GM21737 (cell line): ENCODE measurements around the gene DHCR7.

ENCODE experiments used
- ATAC-seq: cut with Tn5 transposase; IDR thresholded peaks from one replicate; pipeline ENCODE4 v1.9.1; 2021; ENCODE audit warnings: mild to moderate bottlenecking, moderate library complexity; ENCODE audit not compliant: unreplicated experiment

DHCR7 gene

DNA sequence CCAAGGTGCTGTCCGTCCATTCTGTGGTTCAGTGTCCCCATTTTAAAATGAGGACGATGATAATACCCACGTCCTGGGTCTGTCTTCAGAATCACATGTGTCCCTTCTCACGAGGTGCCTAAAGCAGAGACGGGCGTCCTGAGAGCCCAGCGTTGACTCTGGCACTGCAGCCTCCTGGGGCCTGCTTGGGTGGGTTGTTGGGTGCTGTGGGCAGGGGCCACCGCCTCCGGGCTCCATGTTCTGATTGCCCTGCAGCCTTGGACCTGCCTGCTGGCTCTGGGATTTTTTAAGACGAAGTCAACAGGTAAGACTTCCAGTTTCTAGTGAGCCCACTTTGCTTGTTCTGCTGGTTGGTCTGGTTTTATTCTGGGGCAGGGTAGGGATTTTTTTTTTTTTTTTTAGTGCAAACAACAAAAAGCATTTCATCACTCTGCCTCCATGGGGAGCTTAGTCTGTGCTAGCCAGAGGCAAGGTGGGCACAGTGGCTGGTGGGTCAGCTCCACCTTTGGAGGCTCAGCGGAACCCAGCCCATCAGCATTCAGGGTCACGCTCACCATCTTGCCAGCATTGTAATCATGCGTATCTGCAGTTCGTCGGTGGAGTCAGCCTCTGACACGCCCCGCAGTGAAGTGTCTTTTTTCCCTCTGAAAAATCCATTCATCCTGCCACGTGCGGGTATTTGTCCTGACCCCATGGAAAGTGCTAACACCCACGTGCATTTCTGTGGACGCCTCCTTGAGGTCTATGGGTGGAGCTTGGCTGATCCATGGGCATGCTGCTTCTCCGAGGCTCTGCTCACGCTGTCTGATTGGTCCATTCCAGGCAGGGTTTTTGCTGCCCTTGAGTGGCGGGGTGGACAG lies 33.1 kb upstream of the DHCR7 start:
- ATAC-seq: no peak

DNA sequence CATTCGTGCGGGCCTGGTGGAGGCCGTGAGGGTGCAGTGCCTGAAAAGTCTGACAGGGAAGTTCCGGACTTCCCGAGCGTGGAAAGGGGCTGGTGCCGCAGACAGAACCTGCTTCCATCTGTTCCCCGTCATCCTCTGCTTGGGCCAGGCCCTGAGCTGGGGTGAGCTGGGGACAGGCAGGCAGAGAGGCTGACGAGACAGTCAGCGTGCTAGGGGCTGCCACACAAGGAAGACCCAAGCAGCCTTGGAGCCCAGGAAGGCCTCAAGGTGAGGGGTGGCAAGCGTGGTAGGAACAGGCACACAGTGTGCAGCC lies 30.3 kb upstream of the DHCR7 start:
- no peak for ATAC-seq

GRCh38 chr11:71477641-71478527 lies 29.7 kb upstream of the DHCR7 start:
- ATAC-seq: no peak

- no peak for ATAC-seq
Measured at GRCh38 chr11:71476926-71477640, 28.9 kb upstream of the DHCR7 start.

GRCh38 chr11:71476031-71476430 lies 27.8 kb upstream of the DHCR7 start:
- ATAC-seq: no peak

DNA sequence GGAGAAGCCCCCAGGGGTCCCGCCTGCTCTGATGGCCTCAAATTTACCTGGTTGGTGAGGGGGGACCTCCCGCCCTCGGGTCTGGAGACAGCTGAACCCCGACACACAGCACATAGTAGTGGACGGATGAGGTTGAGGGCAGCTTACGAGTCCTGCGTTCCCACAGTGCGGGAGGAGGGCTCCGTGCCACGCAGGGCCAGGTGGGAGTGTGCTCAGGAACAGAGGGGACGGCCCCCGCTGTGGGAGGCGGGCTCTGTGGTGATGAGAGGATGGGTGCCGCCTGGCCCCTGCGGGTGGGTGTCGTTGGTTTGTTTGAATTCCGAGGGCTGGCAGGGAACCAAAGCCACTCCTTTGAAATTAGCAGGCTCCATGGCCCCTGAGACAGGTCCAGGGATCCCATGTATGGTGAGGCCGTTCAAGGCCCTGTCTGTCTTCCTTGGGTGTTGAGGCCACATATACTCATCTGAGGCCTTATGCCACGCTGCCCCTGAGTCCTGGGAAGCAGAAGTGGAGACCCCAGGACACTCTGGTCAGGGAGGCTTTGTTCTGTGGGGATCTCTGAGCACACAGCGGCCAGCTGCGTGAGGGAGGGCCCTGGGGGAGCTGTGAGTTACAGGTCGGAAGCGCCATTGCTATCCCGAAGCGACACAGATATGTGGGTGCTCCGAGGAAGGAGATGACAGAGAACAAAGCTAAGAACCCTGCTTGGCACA lies 26.7 kb upstream of the DHCR7 start:
- ATAC-seq: no peak

GRCh38 chr11:71474141-71474770 lies 26.1 kb upstream of the DHCR7 start:
- no peak for ATAC-seq

- no peak for ATAC-seq
Measured at GRCh38 chr11:71473793-71474080, 25.5 kb upstream of the DHCR7 start.

DNA sequence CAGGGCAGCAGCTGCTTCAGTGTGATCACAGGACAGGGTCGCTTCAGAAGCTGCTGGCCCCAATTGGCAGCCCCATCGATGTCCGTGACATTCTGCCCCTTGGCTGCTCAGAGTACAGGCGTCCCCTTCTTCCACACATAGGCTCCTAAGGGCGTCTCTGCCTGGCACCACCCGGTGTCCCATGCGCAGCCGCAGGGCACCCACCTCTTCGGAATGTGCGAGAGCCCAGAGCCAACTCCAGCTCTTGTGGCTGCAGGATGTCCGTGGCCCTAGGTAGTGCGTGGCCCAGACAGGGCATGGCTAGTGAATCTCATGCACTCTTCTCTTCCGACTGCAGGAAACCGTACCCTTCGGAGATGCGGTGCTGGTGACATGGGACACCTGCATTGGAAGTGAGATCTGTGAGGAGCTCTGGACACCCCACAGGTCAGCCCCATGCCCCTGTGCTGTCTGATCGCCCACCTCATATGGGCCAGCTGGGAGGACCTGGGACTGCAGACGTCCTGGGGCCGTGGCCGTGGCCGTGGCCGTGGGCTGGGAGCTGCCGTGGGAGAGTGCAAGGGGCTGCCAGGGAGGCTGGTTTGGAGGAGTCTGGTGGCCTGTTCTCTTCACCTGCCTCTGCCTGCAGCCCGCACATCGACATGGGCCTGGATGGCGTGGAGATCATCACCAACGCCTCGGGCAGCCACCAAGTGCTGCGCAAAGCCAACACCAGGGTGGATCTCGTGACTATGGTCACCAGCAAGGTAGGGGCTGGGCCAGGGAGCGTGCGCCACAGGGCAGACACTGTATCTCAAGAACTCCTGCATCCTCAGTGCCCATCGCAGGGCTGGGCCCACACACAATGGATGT lies 25.0 kb upstream of the DHCR7 start:
- ATAC-seq: no peak

DNA sequence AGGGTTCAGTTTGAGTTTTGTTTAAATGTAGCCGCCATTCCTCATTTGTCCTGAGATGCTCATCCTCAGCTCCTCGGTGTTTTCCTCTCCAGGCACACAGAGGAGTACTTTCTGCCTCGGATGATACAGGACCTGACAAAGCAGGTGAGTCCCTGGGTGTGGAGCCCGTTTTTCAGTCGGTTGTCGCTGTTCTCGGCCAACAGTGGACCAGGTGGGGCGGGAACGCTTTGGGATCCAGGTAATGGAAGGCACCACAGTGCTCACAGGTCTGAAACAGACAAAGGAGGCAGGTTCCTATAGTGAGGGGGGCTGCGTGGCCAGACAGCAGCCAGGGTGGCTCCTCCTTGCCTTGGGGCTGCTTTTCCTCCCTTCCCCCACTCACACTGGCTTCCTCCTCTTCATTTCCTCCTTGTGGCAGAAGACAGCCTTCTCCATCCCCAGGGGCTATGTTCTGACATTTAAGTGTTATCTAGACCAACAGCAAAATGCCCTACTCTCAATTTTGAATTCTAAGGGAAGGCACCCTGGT lies 24.2 kb upstream of the DHCR7 start:
- ATAC-seq: no peak

DNA sequence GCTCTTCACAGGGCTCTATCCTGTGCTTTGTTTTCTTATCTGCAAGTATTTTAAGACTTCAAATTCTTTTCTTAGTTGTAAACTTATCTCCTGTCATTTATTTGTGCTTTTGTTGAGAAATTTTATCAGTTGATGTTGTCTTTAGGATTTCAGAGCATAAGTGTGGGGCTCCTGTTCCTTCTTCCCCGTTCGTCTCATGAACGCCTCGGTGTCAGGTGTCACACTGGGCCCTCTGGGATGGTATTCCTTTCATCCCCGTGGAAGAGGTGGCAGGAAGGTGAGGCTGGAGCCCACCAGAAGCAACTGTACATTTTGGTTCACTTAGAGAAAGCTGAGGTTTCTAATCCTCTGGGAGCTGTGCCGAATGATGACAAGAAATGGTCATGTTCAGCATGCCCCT lies 22.8 kb upstream of the DHCR7 start:
- no peak for ATAC-seq

DNA sequence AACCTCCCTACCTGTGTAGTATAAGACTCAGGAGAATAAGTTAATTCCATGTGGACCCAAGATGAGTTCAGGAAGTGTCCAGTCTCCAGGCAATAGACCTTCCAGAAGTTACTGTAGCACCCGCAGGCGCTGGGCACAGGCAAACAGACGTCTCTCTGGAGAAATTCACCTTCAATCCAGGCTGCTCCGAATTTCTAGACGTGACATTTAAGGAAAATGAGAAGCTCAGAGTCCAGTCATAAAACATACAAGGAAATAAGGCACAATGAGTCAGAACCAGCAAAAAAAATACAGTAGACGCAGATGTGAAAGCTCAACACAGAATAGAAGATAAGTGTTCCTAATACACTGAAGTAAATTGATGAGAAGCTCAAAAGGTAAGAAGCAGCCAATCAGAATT lies 19.0 kb upstream of the DHCR7 start:
- ATAC-seq: no peak

DNA sequence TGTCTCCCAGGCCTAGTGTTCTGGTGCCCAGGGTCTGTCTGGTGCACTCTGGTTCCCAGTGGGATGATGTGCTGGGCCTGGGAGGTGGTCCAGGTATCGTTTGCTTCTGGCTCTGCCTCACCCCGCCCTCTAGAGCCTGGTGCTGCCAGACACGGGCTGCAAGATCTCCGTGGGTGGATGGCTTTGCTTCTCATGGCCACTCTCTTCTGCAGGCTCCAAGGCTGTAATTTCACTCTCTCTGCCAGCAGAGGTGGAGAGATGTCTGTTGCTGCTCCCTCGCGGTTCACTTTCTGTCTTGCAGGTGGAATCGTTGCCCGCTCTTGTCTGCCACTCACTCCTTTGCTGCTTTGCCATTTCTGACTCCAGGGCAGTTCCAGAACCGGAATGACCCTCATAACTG lies 18.2 kb upstream of the DHCR7 start:
- no peak for ATAC-seq

DNA sequence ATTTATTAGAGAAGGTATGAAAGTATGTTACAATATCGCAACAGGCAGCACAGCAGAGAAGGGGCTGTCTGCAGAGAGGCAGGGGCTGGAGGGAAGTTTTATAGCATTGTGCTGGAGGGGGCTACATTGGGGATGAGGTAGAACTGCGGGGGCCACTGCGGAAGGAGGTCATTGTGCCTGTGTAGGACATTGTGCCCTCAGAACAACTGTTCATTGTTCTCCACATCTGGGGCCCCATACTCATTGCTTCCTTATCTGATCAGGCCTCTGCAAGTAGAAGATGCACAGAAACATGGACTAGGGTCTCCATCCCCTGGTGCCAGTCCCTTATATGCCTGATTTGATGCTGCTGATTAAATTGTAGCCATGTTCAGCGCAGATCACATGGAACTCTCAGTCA lies 16.9 kb upstream of the DHCR7 start:
- ATAC-seq: no peak

DNA sequence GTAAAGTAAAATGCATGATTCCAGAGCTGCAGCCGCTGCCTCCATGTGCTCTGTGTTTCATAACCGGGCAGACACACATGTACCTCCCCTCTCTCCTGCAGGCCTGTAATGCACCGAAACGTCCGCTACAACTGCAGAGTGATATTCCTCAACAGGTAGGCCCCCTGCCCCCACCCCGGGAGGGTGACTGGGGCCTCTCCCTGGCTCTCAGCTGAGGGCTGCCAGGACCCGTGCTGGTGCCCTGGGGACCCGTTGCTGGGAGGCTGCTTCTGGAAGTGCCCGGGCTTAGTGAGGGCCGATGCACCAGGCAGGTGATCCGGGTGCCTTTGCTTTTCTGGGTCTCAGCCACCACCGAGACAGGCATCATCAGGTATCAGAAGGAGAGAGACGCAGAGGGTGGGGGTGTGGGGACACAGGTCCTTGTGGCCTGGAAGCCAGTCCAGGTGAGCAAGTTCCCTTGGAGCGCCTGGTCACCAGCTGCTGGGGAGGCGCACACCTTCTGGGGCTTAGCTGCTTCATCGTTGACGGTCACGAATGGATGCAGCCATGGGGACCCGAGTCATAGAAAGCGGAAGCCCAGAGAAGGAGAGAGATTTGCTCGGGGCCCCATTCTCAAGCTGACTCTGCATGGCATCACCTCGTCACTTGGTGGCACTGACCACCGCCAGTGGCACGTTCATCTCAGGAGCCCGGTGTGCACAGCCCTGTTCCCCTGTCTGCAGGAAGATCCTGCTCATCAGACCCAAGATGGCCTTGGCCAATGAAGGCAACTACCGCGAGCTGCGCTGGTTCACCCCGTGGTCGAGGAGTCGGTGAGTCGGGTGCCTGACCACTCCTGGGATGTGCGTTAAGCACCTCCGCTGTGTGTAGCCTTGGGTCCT lies 15.4 kb upstream of the DHCR7 start:
- ATAC-seq: no peak

DNA sequence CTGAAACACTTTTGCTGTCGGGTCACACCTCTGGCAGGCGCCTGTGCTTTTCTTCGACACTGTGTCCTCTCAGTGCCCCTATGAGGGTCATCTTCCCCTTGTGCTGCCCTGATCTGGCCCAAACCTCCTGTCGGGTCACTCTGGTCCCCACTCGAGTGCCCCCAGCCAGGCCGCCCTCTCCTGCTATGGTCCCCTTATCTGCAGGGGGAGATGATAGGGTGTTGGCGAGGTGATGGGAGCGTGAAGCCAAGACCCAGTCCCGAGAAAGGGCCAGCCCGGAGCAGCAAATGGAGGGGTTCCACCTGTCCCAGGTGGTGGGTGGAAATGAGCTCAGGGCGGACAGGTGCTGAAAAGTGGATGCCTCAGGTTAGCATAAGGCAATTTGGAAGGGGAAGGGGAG lies 14.5 kb upstream of the DHCR7 start:
- no peak for ATAC-seq

GRCh38 chr11:71461696-71462095 lies 13.5 kb upstream of the DHCR7 start:
- no peak for ATAC-seq

GRCh38 chr11:71459767-71460320 lies 11.7 kb upstream of the DHCR7 start:
- ATAC-seq: no peak
